HG03354 (cell line): Measurements from ENCODE around the gene MLPH.
A peak's percentile ranks its signal among the peaks of the same experiment; 100 is the strongest.

Experiments
- ATAC-seq: cut with Tn5 transposase; IDR thresholded peaks from one replicate; pipeline ENCODE4 v1.9.1; 2021; ENCODE audit warnings: mild to moderate bottlenecking; ENCODE audit not compliant: unreplicated experiment, poor library complexity, severe bottlenecking

The MLPH gene

DNA sequence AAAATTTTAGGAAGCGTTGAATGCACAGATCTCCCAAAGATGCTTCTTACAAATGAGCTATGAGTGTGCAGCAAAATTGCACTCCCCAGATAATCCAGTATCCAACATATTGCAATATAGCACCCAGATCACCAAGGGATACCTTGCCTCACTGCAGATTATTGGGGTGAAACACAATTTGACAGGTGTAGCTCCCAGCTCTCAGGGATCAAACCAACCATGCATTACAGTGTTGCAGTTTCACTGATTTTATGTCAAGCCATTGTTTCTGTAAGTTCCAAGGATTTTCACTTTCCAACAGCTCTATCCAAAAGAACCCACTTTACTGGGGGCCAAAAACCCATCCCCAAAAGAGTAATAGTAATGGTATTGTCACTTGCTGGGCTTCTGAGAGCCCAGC, 68.5 kb downstream of the MLPH start:
- no peak for ATAC-seq

GRCh38 chr2:237556773-237557632, 70.0 kb downstream of the MLPH start:
- ATAC-seq = peak; percentile 96

- peak; percentile 20 for ATAC-seq
Observed at GRCh38 chr2:237557633-237558015, 70.6 kb downstream of the MLPH start.

DNA sequence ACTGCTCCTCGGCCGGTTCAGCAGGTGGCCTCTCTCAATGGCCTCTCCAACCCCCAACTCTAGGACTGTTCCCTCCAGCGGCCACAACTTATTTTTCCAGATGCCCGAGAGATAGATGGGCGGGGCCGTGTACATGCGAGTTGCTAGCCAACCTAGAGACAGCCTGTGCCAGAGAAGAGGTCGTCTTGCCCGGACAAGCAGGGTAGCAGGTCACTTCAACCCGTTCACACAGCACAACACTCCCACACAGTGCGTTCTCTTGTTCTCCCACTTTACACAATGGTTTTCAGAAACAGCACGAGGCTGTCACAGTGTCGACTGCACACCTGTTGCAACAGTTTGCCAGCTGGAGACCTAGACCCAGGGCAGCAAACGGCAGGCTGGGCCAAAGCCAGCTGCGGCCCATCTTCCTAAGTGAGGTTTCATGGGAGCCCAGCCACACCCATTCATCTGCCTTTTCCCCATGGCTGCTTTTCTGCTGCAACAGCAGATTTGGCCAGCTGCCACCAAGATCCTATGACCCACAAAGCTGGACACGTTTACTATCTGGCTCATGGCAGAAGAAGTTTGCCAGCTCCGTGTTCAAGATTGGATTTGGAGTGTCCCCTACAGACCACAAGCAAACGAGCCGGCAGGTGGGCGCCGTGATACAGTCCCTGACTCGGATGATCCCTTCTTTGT, 72.0 kb downstream of the MLPH start:
- ATAC-seq = no peak

- no peak for ATAC-seq
Observed at GRCh38 chr2:237561221-237561620, 74.2 kb downstream of the MLPH start.

DNA sequence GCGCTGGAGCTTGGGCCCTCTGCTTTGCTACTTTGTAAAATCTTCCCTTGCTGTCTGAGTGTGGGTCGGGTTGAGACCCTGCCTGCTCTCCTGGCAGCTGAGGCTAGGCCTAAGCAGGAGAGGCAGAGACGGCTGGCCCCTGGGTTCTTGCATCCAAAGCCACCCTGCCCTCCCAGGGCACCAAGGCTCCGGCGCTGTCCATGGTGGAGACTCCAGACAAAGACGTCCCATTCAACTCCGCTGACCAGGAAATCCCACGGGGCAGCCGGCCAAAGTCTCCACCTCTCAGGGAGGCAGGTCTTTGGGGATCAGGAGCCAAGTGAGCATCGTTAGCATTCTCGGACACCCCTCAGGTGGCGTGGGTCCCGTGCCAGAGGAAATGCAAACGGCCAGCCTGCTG, 76.8 kb downstream of the MLPH start:
- ATAC-seq = no peak

- ATAC-seq = no peak
Observed at GRCh38 chr2:237564526-237565131, 77.6 kb downstream of the MLPH start.

GRCh38 chr2:237565974-237566373, 78.9 kb downstream of the MLPH start:
- ATAC-seq = no peak

DNA sequence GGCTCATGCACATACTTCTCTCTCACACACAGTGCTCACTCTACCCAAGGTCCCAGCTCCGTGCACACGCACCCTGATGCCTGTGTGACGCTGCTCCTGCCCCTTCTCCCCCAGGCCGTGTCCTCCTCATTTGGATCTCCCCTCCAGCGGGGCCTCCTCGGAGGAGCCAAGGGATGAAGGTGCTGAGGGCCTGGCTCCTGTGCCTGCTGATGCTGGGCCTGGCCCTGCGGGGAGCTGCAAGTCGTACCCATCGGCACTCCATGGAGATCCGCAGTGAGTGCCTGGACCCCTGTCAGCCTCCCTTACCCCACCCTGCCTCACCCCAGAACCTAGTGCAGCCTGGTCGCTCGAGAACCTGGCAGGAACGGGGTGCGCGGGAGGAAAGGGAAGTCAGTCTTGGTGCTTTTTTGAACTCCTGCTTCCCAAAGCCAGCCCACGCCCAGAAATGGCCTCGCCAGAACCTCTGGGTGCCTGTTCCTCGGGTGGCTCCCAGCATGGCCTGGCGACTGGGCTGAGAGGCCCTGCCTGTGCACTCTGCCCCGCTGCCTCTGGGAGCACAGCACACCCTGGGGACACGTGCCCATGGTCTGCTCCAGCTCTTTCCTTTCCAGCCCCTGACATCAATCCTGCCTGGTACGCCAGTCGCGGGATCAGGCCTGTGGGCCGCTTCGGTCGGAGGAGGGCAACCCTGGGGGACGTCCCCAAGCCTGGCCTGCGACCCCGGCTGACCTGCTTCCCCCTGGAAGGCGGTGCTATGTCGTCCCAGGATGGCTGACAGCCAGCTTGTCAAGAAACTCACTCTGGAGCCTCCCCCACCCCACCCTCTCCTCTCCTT, 79.6 kb downstream of the MLPH start, which contains the start of gene PRLH:
PRLH (plus strand) TSS at position 174 of the 835 bp plus-strand sequence; CDS start at position 174, 0 bp downstream.
- ATAC-seq = no peak

- ATAC-seq = no peak
Observed at GRCh38 chr2:237567276-237568029, 80.4 kb downstream of the MLPH start.

GRCh38 chr2:237568121-237568660, 81.1 kb downstream of the MLPH start:
- ATAC-seq = no peak

GRCh38 chr2:237569041-237569440, 82.0 kb downstream of the MLPH start:
- ATAC-seq = no peak

GRCh38 chr2:237569896-237570295, 82.8 kb downstream of the MLPH start:
- no peak for ATAC-seq

GRCh38 chr2:237570776-237571335, 83.8 kb downstream of the MLPH start:
- no peak for ATAC-seq

DNA sequence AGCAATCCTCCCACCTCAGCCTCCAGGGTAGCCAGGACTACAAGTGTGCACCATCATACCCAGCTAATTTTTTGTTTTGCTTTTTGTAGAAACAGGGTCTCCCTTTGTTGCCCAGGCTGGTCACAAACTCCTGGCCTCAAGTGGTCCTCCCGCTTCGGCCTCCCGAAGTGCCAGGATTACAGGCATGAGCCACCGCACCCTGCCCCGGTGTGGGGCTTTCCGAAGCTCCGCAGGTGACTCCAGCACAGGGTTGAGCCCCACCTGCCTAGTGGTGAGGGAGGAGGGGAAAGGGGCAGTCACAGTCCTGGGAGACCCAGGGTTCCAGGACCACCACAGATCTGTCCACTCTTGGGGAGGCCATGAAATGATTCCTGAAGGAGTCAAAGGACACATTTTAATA, 84.5 kb downstream of the MLPH start:
- ATAC-seq = no peak

- peak; percentile 88 for ATAC-seq
Observed at GRCh38 chr2:237572021-237572741, 85.1 kb downstream of the MLPH start.

GRCh38 chr2:237572742-237573101, 85.7 kb downstream of the MLPH start:
- ATAC-seq = no peak
